K562 (cell line): Measurements from ENCODE around the gene ZCCHC14. TPM values are rescaled to one million over a fixed set of nuclear protein-coding genes. Genes with fewer than 3 reads are reported as not detected.

Source experiments
- CHD4 ChIP-seq: fragments of 200-600 bp; sonication (generic); IDR thresholded peaks from 3 replicates; pipeline ENCODE4 v1.6.1; 2012; ENCODE audit warnings: low read depth, mild to moderate bottlenecking, mixed read lengths, low read length, inconsistent platforms; ENCODE audit not compliant: insufficient read depth, insufficient replicate concordance, poor library complexity, severe bottlenecking
- EP300 ChIP-seq: IDR thresholded peaks from 2 replicates; pipeline ENCODE4 v1.6.1; 2012; ENCODE audit warnings: low read length, improper control_type of control experiment
- FOXM1 ChIP-seq, 2 experiments: fragments of 450-650 bp in 1 of 2; sonication (generic) in 1 of 2; formaldehyde crosslinking in 1 of 2; IDR thresholded peaks; 2 replicates each; pipeline versions ENCODE4 v1.6.1 to v1.9.0; 2017 to 2022; ENCODE audit warnings: low read depth in 2 of 2, mild to moderate bottlenecking in 2 of 2, missing genetic modification reagents in 1 of 2, moderate library complexity in 1 of 2
- FUS ChIP-seq: fragments of 200-400 bp; formaldehyde crosslinking; optimal IDR thresholded peaks from 2 replicates; pipeline ENCODE3; 2017; ENCODE audit warnings: low read depth, low read length
- GABPA ChIP-seq: fragments of 200-800 bp; sonication (Bioruptor generic); conservative IDR thresholded peaks from 2 replicates; pipeline ENCODE4 v1.6.1; 2016; ENCODE audit warnings: low read depth, missing genetic modification characterization, missing compliant biosample characterization
- GTF2B ChIP-seq: IDR thresholded peaks from 2 replicates; pipeline ENCODE4 v1.6.1; 2011; ENCODE audit not compliant: insufficient read length; ENCODE audit errors: extremely low read depth
- KDM4B ChIP-seq, 2 experiments: fragments of 450-650 bp in 1 of 2; sonication (generic) in 1 of 2; IDR thresholded peaks; 2 replicates each; pipeline ENCODE4 v1.6.1; 2016 to 2017; ENCODE audit warnings: borderline replicate concordance in 2 of 2, antibody characterized with exemption in 1 of 2, low read depth in 1 of 2, mild to moderate bottlenecking in 1 of 2
- MAFF ChIP-seq: IDR thresholded peaks from 2 replicates; pipeline ENCODE4 v1.6.1; 2012; ENCODE audit warnings: low read length, improper control_type of control experiment
- MEF2D ChIP-seq: conservative IDR thresholded peaks from 2 replicates; pipeline ENCODE4 v1.6.1; 2016; ENCODE audit warnings: low read depth, missing genetic modification characterization, missing compliant biosample characterization
- NCOA6 ChIP-seq: fragments of 450-650 bp; IDR thresholded peaks from 2 replicates; pipeline ENCODE4 v1.6.1; 2017; ENCODE audit warnings: mild to moderate bottlenecking
- NR1H2 ChIP-seq: sonication (generic); formaldehyde crosslinking; IDR thresholded peaks from 2 replicates; pipeline ENCODE4 v1.4.0; 2020; ENCODE audit warnings: mild to moderate bottlenecking, missing genetic modification reagents
- SRSF1 ChIP-seq: fragments of 200-400 bp; formaldehyde crosslinking; IDR thresholded peaks from 2 replicates; pipeline ENCODE4 v1.6.1; 2017; ENCODE audit warnings: mild to moderate bottlenecking, low read depth, low read length, moderate library complexity
- SUPT5H ChIP-seq: fragments of 450-650 bp; IDR thresholded peaks from 2 replicates; pipeline ENCODE4 v1.6.1; 2016
- TEAD1 ChIP-seq, 2 experiments: fragments of 450-650 bp in 1 of 2; sonication (generic) in 1 of 2; formaldehyde crosslinking; IDR thresholded peaks; 2 replicates each; pipeline versions ENCODE4 v1.4.0 to v1.8.0; 2020 to 2022; ENCODE audit warnings: mild to moderate bottlenecking in 2 of 2, missing genetic modification reagents in 1 of 2
- ZNF232 ChIP-seq: sonication (generic); formaldehyde crosslinking; IDR thresholded peaks from 2 replicates; pipeline ENCODE4 v1.8.0; 2022; ENCODE audit warnings: mild to moderate bottlenecking, missing genetic modification reagents
- ZNF253 ChIP-seq: fragments of 250-450 bp; sonication (Bioruptor Pico); conservative IDR thresholded peaks from 2 replicates; pipeline ENCODE4 v1.6.1; 2021; ENCODE audit warnings: mild to moderate bottlenecking
- ZNF592 ChIP-seq: fragments of 450-650 bp; IDR thresholded peaks from 2 replicates; pipeline ENCODE4 v1.6.1; 2017; ENCODE audit warnings: antibody characterized with exemption, mild to moderate bottlenecking
- ZNF699 ChIP-seq: fragments of 250-450 bp; sonication (Bioruptor Pico); IDR thresholded peaks from 2 replicates; pipeline ENCODE4 v1.8.0; 2021; ENCODE audit warnings: mild to moderate bottlenecking, moderate library complexity; ENCODE audit not compliant: insufficient replicate concordance
- polyA plus RNA-seq, 8 experiments: library from polyadenylated mRNA; depleted of rRNA in 4 of 8; stranded (reverse) in 5 of 8; unstranded in 3 of 8; fragments of >200 nt; fragmentation: Nextera tagmentation in 2 of 8; fragmentation: Illumina TruSeq in 1 of 8; extraction: Ambion mirVana in 2 of 8; extraction: Trizol in 1 of 8; gene quantifications; 2 replicates each; pipeline versions ENCODE4 v1.2.1 to v1.2.3, GENCODE V29; 2011 to 2014; ENCODE audit warnings: inconsistent platforms in 1 of 8, missing spikeins in 1 of 8
- total RNA-seq, 7 experiments: library from RNA; depleted of rRNA in 6 of 7; stranded (reverse); fragments of >200 nt in 6 of 7; fragmentation: Illumina TruSeq in 2 of 7; extraction: Trizol in 2 of 7; gene quantifications; 2 replicates each; pipeline versions ENCODE4 v1.2.1 to v1.2.3, GENCODE V29; 2011 to 2021; ENCODE audit warnings: low replicate concordance in 1 of 7
- TF ChIP-seq, protein P1 (sequence below): fragments of 250-450 bp; sonication (Bioruptor Pico); IDR thresholded peaks from 2 replicates; pipeline ENCODE4 v1.4.0; 2020; ENCODE audit warnings: mild to moderate bottlenecking
- TF ChIP-seq, protein P2 (sequence below), 3 experiments: fragments of 200-800 bp in 1 of 3; sonication (Bioruptor generic) in 1 of 3; sonication (generic) in 1 of 3; formaldehyde crosslinking in 1 of 3; IDR thresholded peaks; 2 replicates each; pipeline versions ENCODE4 v1.6.1 to v1.8.0; 2016 to 2022; ENCODE audit warnings: mild to moderate bottlenecking in 2 of 3, missing compliant biosample characterization in 2 of 3, missing genetic modification characterization in 2 of 3, missing genetic modification reagents in 1 of 3

The ZCCHC14 gene
- total and polyA plus RNA-seq, 9 of the 15 experiments (the other 6 are each of a cell fraction or from before 2014, with no cell fraction given), result 1.5 to 12.4 (median 2.9) TPM

GRCh38 chr16:87391324-87391949 lies 101.4 kb downstream of the ZCCHC14 start (continued):
- TF ChIP-seq ZNF592 (peak; percentile 90), GTF2B (no peak), CHD4 (no peak), SUPT5H (no peak), EP300 (no peak), KDM4B (IDR thresholded peaks at IDR 0.05; ENCODE audit: borderline replicate concordance in 2 of 2, low read depth in 1 of 2) (no peak), ZNF253 (CRISPR knock-in tag) (no peak), TEAD1 (CRISPR knock-in tag; IDR thresholded peaks at IDR 0.05) (no peak; a peak in 1 of 4 replicates), SRSF1 (no peak), ZNF699 (CRISPR knock-in tag) (no peak), FOXM1 (IDR thresholded peaks at IDR 0.05; ENCODE audit: low read depth) (no peak), FOXM1 (CRISPR knock-in tag; IDR thresholded peaks at IDR 0.05; ENCODE audit: low read depth) (peak; percentile 41; the same call in 1 of the 2 replicates), FUS (peak; percentile 4), NCOA6 (no peak), MAFF (no peak), GABPA (tag) (peak; percentile 69), ZNF232 (CRISPR knock-in tag) (no peak), MEF2D (tag) (no peak), NR1H2 (CRISPR knock-in tag) (no peak)
- TF ChIP-seq, protein P1, sequence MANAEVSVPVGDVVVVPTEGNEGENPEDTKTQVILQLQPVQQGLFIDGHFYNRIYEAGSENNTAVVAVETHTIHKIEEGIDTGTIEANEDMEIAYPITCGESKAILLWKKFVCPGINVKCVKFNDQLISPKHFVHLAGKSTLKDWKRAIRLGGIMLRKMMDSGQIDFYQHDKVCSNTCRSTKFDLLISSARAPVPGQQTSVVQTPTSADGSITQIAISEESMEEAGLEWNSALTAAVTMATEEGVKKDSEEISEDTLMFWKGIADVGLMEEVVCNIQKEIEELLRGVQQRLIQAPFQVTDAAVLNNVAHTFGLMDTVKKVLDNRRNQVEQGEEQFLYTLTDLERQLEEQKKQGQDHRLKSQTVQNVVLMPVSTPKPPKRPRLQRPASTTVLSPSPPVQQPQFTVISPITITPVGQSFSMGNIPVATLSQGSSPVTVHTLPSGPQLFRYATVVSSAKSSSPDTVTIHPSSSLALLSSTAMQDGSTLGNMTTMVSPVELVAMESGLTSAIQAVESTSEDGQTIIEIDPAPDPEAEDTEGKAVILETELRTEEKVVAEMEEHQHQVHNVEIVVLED (CRISPR knock-in tag), result no peak
- TF ChIP-seq, protein P2, sequence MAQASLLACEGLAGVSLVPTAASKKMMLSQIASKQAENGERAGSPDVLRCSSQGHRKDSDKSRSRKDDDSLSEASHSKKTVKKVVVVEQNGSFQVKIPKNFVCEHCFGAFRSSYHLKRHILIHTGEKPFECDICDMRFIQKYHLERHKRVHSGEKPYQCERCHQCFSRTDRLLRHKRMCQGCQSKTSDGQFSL (CRISPR knock-in tag; IDR thresholded peaks at IDR 0.05), result no peak
- TF ChIP-seq, protein P2 (tag; IDR thresholded peaks at IDR 0.05), result no peak; a peak in 1 of 4 replicates
